ENCODE results near the gene UPP2.

Gene UPP2

GRCh38 chr2:158142568-158143332 is 41.1 kb downstream of the UPP2 start:
- Mint-ChIP-seq H3K9me3 (ENCODE audit: low read depth) (peaks cover 7% of the 10 kb centered on the region), H3K36me3 (no peaks in the 10 kb centered on the region)

GRCh38 chr2:158143703-158144360 is 42.2 kb downstream of the UPP2 start:
- Mint-ChIP-seq H3K9me3 (ENCODE audit: low read depth) (peaks cover 7% of the 10 kb centered on the region), H3K27me3 (peaks cover 14% of the 10 kb centered on the region), H3K4me3 (no peak overlapping the region), H3K4me1 (ENCODE audit: low read depth) (no peaks in the 10 kb centered on the region), H3K36me3 (no peaks in the 10 kb centered on the region), H3K27ac (no peak overlapping the region)

More at GRCh38 chr2:158142568-158143332, 41.1 kb downstream of the UPP2 start:
- H3K27ac Mint-ChIP-seq, result no peak overlapping the region
- H3K4me1 Mint-ChIP-seq (ENCODE audit: low read depth), result no peaks in the 10 kb centered on the region
- no peak overlapping the region for H3K4me3 Mint-ChIP-seq
- H3K27me3 Mint-ChIP-seq, result peaks cover 14% of the 10 kb centered on the region

GRCh38 chr2:158144914-158145625 is 43.4 kb downstream of the UPP2 start:
- Mint-ChIP-seq H3K4me1 (ENCODE audit: low read depth) (no peaks in the 10 kb centered on the region), H3K27me3 (peaks cover 13% of the 10 kb centered on the region), H3K9me3 (ENCODE audit: low read depth) (peaks cover 7% of the 10 kb centered on the region), H3K4me3 (no peak overlapping the region), H3K27ac (no peak overlapping the region), H3K36me3 (no peaks in the 10 kb centered on the region)

GRCh38 chr2:158153270-158154015 is 51.8 kb downstream of the UPP2 start:
- Mint-ChIP-seq H3K27me3 (no peaks in the 10 kb centered on the region), H3K4me1 (ENCODE audit: low read depth) (no peaks in the 10 kb centered on the region), H3K4me3 (no peak overlapping the region), H3K36me3 (no peaks in the 10 kb centered on the region), H3K9me3 (ENCODE audit: low read depth) (no peaks in the 10 kb centered on the region), H3K27ac (no peak overlapping the region)

GRCh38 chr2:158154596-158154995 is 52.9 kb downstream of the UPP2 start:
- no peak overlapping the region for H3K27ac Mint-ChIP-seq
- no peak overlapping the region for H3K4me3 Mint-ChIP-seq
- H3K9me3 Mint-ChIP-seq (ENCODE audit: low read depth), result no peaks in the 10 kb centered on the region
- H3K27me3 Mint-ChIP-seq, result no peaks in the 10 kb centered on the region
- H3K4me1 Mint-ChIP-seq (ENCODE audit: low read depth), result no peaks in the 10 kb centered on the region
- H3K36me3 Mint-ChIP-seq, result no peaks in the 10 kb centered on the region

- Mint-ChIP-seq H3K4me3 (no peak overlapping the region), H3K9me3 (ENCODE audit: low read depth) (no peaks in the 10 kb centered on the region), H3K27ac (no peak overlapping the region), H3K4me1 (ENCODE audit: low read depth) (no peaks in the 10 kb centered on the region), H3K36me3 (no peaks in the 10 kb centered on the region), H3K27me3 (peaks cover 9% of the 10 kb centered on the region)
Observed at GRCh38 chr2:158172719-158173118, 71.0 kb downstream of the UPP2 start.

- Mint-ChIP-seq H3K4me3 (no peak overlapping the region), H3K4me1 (ENCODE audit: low read depth) (no peaks in the 10 kb centered on the region), H3K36me3 (no peaks in the 10 kb centered on the region), H3K27me3 (peaks cover 12% of the 10 kb centered on the region), H3K9me3 (ENCODE audit: low read depth) (no peaks in the 10 kb centered on the region), H3K27ac (no peak overlapping the region)
Observed at GRCh38 chr2:158174495-158174894, 72.8 kb downstream of the UPP2 start.

GRCh38 chr2:158174956-158175355 is 73.3 kb downstream of the UPP2 start:
- Mint-ChIP-seq H3K9me3 (ENCODE audit: low read depth) (no peaks in the 10 kb centered on the region), H3K27ac (no peak overlapping the region), H3K36me3 (no peaks in the 10 kb centered on the region), H3K4me3 (no peak overlapping the region), H3K27me3 (peaks cover 12% of the 10 kb centered on the region), H3K4me1 (ENCODE audit: low read depth) (no peaks in the 10 kb centered on the region)

- no peaks in the 10 kb centered on the region for H3K9me3 Mint-ChIP-seq (ENCODE audit: low read depth)
- no peaks in the 10 kb centered on the region for H3K36me3 Mint-ChIP-seq
- H3K27me3 Mint-ChIP-seq, result peaks cover 30% of the 10 kb centered on the region
- no peak overlapping the region for H3K27ac Mint-ChIP-seq
- no peak overlapping the region for H3K4me3 Mint-ChIP-seq
- H3K4me1 Mint-ChIP-seq (ENCODE audit: low read depth), result no peaks in the 10 kb centered on the region
Observed at GRCh38 chr2:158178646-158179045, 77.0 kb downstream of the UPP2 start.

GRCh38 chr2:158179660-158180059 is 78.0 kb downstream of the UPP2 start:
- Mint-ChIP-seq H3K9me3 (ENCODE audit: low read depth) (no peaks in the 10 kb centered on the region), H3K36me3 (no peaks in the 10 kb centered on the region), H3K27ac (no peak overlapping the region), H3K4me3 (no peak overlapping the region), H3K27me3 (peaks cover 31% of the 10 kb centered on the region), H3K4me1 (ENCODE audit: low read depth) (no peaks in the 10 kb centered on the region)

- H3K9me3 Mint-ChIP-seq (ENCODE audit: low read depth), result no peaks in the 10 kb centered on the region
- peaks cover 33% of the 10 kb centered on the region for H3K27me3 Mint-ChIP-seq
- no peak overlapping the region for H3K4me3 Mint-ChIP-seq
- no peaks in the 10 kb centered on the region for H3K36me3 Mint-ChIP-seq
- no peak overlapping the region for H3K27ac Mint-ChIP-seq
- no peaks in the 10 kb centered on the region for H3K4me1 Mint-ChIP-seq (ENCODE audit: low read depth)
Observed at GRCh38 chr2:158181171-158181570, 79.5 kb downstream of the UPP2 start.

GRCh38 chr2:158182676-158183295 is 81.1 kb downstream of the UPP2 start:
- no peak overlapping the region for H3K27ac Mint-ChIP-seq
- H3K9me3 Mint-ChIP-seq (ENCODE audit: low read depth), result no peaks in the 10 kb centered on the region
- no peaks in the 10 kb centered on the region for H3K36me3 Mint-ChIP-seq
- H3K4me1 Mint-ChIP-seq (ENCODE audit: low read depth), result no peaks in the 10 kb centered on the region
- peaks cover 34% of the 10 kb centered on the region for H3K27me3 Mint-ChIP-seq
- H3K4me3 Mint-ChIP-seq, result no peak overlapping the region

GRCh38 chr2:158184001-158184400 is 82.3 kb downstream of the UPP2 start:
- no peaks in the 10 kb centered on the region for H3K36me3 Mint-ChIP-seq
- no peak overlapping the region for H3K4me3 Mint-ChIP-seq
- peaks cover 26% of the 10 kb centered on the region for H3K27me3 Mint-ChIP-seq
- no peaks in the 10 kb centered on the region for H3K4me1 Mint-ChIP-seq (ENCODE audit: low read depth)
- H3K9me3 Mint-ChIP-seq (ENCODE audit: low read depth), result no peaks in the 10 kb centered on the region
- no peak overlapping the region for H3K27ac Mint-ChIP-seq

- Mint-ChIP-seq H3K9me3 (ENCODE audit: low read depth) (no peaks in the 10 kb centered on the region), H3K27me3 (peaks cover 26% of the 10 kb centered on the region), H3K36me3 (no peaks in the 10 kb centered on the region), H3K27ac (no peak overlapping the region), H3K4me1 (ENCODE audit: low read depth) (peaks cover 4% of the 10 kb centered on the region), H3K4me3 (no peak overlapping the region)
Observed at GRCh38 chr2:158184556-158185343, 83.1 kb downstream of the UPP2 start.
